Hematopoietic multipotent progenitor cell (in vitro differentiated cells): ENCODE data around the gene FAM219A. TPM values are rescaled to one million over a fixed set of nuclear protein-coding genes. Genes with fewer than 3 reads are reported as not detected.
"Not testable (repeated sequence)": the region's sequence is repeated elsewhere in the genome, so short reads cannot be mapped to it uniquely, and the experiment has no call there.

Experiments used
- DNase-seq, 3 donors: peaks; one replicate each; pipeline ENCODE4 v3.0.0-alpha.2; 2011 to 2015; ENCODE audit warnings: low read depth in 2 of 3, low spot score in 2 of 3
- total RNA-seq: library from RNA; depleted of rRNA; stranded (reverse); fragments of >200 nt; gene quantifications from one replicate; pipeline ENCODE4 v1.2.3, GENCODE V29; 2012

FAM219A gene
- total RNA-seq, 1 donor: 3.2 TPM

DNA sequence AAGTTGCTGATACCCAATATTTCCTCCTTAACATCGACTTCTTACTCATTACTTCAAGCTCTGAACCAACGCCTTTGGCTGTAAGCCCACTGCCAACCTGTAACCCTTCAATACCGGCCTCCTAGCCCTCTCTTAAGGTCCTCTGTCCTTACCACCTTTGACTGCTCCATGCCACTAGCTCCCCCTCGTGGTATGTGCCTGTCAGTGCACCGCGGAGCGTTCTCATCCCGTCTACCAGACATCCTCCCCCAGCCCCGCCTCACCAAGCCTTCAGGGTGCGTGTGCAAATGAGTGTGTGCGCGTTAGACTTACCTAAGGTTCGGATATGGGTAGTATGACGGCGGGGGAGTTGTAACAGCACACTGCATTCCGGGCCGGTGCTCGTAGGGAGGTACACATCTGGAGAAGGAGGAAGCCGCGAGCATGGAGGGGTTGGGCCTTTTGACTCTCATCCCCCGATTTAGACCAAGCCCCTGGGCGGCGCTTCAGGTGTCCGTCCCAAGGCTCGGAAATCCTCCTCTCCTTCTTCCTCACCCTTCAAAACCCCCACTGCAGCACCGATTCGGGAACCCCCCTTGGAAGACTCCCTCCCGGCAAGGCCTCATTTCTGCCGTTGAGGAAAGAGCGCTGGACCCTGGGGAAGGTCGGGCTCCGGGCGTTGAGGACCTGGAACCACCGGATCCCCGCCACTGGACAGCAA, 78.9 kb downstream of the FAM219A start:
- DNase-seq: peak; percentile 81 to 91 (median 82)

GRCh38 chr9:34378376-34379060, 79.9 kb downstream of the FAM219A start:
- no peak for DNase-seq

DNA sequence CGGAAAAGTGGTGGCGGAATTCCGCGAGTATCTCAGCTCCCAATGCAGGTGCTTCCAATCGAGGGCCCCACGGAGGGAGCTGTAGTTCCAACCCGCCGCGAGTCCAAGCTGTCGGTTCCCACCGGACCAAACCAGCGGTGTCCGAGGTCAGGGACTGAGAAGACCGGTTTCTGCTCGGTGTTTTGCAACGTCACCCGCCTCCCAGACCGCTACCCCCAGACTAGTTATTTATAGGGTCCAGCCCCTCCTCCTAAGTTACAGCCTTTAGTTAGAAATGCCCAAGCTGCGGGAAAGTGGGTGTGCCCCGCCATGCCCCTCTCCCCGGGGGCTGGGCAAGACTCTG, 81.0 kb downstream of the FAM219A start:
- peak in 1 of 3 donors; percentile 42 for DNase-seq

DNA sequence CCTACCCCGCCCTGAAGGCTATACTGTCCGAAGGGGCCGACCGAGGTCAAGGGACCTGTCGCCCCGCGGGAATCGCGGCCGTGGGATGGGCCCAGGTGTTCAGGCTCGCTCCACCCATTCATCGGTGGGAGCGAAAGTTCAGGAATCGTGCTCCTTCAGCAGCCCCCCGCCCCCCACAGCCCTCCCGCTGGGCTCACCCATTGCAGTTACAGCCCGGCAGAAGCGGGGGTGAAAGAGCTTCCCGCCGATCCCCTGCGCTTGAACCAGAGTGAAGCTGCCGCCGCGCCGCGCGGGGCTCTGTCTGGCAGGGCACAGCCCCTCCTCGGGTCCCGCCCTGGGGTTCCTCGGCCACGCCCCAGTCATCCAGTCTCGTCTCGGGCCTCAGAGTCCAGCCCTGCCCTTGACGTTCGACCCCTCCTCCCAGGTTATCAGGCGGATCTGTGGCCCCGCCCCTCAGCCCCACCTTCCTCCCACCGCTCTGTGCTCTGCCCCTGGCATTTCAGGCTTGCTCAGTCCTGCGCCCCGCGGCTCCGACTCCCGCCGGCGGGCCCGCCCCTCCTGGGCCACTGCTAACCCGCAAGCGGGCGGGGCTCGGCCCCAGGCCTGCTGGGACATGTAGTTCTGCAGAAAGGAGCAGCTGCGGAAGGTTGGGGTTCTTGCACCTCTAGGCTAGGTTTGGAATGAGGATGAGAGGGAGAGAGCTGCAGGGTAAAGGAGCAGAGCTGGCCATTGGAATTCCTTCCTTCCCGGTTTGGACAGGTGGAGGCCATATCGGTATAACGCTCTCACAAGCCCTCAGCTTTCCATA, 81.6 kb downstream of the FAM219A start, which contains the start of gene MYORG:
TSS of gene MYORG (minus strand) at position 303 of the 808 bp plus-strand sequence. CDS start 3,955 bp downstream, outside the sequence.
- peak; percentile 86 to 98 (median 98) for DNase-seq

GRCh38 chr9:34375901-34376595, 82.3 kb downstream of the FAM219A start:
- DNase-seq: peak in 2 of 3 donors; percentile 76 to 90

- no peak for DNase-seq
Measured at GRCh38 chr9:34374905-34375552, 83.3 kb downstream of the FAM219A start.

GRCh38 chr9:34374339-34374738, 84.0 kb downstream of the FAM219A start:
- no peak for DNase-seq

GRCh38 chr9:34373749-34374148, 84.6 kb downstream of the FAM219A start:
- DNase-seq: no peak

- no peak for DNase-seq
Measured at GRCh38 chr9:34372467-34373011, 85.8 kb downstream of the FAM219A start.

GRCh38 chr9:34371886-34372466, 86.4 kb downstream of the FAM219A start:
- no peak for DNase-seq

- peak in 1 of 3 donors; percentile 30 for DNase-seq
Measured at GRCh38 chr9:34370970-34371880, 87.1 kb downstream of the FAM219A start.

- no peak for DNase-seq
Measured at GRCh38 chr9:34370335-34370969, 87.9 kb downstream of the FAM219A start.

- DNase-seq: no peak
Measured at GRCh38 chr9:34369636-34370035, 88.7 kb downstream of the FAM219A start.

DNA sequence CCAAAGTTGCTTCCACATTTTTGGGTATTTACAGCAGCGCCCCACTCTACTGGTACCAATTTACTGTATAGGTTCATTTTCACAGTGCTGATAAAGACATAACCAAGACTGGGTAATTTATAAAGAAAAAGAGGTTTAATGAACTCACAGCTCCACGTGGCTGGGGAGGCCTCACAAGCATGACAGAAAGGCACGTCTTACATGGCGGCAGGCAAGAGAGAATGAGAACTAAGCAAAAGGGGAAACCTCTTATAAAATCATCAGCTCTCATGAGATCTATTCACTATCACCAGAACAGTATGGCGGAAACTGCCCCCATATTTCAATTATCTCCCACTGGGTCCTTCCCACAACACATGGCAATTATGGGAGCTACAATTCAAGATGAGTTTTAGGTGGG, 89.6 kb downstream of the FAM219A start:
- not testable (repeated sequence) for DNase-seq

- not testable (repeated sequence) for DNase-seq
Measured at GRCh38 chr9:34367751-34368410, 90.5 kb downstream of the FAM219A start.

- DNase-seq: no peak
Measured at GRCh38 chr9:34366365-34366764, 92.0 kb downstream of the FAM219A start.

DNA sequence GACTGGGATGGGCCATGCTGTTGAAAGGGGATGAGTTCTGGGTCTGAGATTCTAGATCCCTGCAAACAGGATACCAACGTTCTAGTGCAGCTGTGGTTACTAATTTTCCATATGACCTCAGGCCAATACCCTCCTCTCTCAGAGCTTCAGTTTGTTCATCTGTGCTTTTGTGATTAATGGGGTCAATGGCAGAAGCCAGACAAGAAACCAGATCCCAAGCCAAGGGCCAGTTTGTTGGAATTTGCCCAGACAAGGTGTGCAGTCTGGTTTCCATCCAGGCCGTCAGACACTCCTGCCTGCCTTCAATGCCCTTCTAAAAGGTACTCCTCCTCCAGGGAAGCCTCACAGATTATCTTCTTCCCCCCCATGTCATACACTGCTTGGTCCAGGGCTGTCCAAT, 93.1 kb downstream of the FAM219A start:
- DNase-seq: no peak
